Measurements from ENCODE around the gene SMARCD3. TPM values are rescaled to one million over a fixed set of nuclear protein-coding genes. Genes with fewer than 3 reads are reported as not detected.

The SMARCD3 gene
- total RNA-seq, 2 donors from 2014 or later = 40.0 to 43.5 TPM

DNA sequence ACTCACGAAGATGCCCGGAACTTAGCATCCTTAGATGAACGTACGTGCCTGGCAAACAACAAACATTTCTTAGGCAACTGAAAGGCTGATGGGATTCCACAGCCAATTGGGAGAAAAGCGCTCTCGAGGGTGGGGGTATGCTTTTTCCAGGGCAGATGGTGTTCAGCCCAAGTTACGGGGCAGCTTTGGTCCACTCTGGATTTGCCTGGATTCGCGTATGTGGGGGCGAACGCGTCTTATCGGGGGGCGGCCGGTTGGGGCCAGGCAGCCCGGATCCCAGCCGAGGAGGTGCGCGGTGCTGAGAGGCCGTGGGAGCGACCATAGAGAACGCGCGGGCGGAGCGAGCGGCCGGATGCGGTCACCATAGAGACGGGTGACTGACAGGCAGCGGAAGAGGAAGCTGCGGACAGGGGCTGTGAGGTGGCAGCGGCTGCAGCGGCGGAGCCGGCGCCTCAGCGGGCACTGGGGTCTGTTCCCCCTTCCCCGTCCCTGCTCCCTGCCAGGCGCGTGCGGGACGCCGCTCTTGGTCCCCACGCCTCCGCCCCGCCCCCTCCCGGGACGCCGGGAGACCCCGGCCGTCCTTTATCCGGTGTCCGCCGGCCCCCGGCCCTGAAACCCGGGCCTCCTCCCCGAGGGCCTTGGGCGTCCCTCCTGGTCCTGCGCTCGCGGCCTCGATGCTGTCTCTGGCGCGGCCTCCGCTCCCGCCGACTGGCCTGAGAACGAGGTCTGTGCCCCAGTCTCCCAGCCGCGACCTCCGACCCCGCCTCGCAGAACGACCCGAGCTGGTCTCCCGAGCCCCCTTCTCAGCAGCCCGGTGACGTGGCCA lies 16.2 kb downstream of the SMARCD3 start, which contains the start of gene CHPF2:
TSS of gene CHPF2 (plus strand) at position 393 of the 826 bp plus-strand sequence. CDS start 1,529 bp downstream, outside the sequence.
- Histone ChIP-seq H3K4me3 (ENCODE audit: low read length) (peak within 1 kb of the TSS; percentile 95), H3K27me3 (ENCODE audit: control insufficient read depth, insufficient read depth, low read length, poor library complexity, severe bottlenecking) (no peaks in the 10 kb centered on the region), H3K4me1 (ENCODE audit: control insufficient read depth, insufficient read depth, low read length) (peaks cover 14% of the 10 kb centered on the region), H3K27ac (ENCODE audit: low read depth, low read length) (peak within 1 kb of the TSS; percentile 16), H3K36me3 (ENCODE audit: control insufficient read depth, insufficient read depth, low read length) (peaks cover 21% of the 10 kb centered on the region), H3K9ac (ENCODE audit: extremely low read depth, low read length, poor library complexity, severe bottlenecking) (peak within 1 kb of the TSS; percentile 86), H3K9me3 (ENCODE audit: control insufficient read depth, low read length) (no peaks in the 10 kb centered on the region)
- WGBS, 2 experiments (ENCODE audit: insufficient coverage in 1 of 2, insufficient read length in 1 of 2) = 1% methylated on average over 44 to 79 of the region's 79 CpGs
- TF ChIP-seq, protein P1, sequence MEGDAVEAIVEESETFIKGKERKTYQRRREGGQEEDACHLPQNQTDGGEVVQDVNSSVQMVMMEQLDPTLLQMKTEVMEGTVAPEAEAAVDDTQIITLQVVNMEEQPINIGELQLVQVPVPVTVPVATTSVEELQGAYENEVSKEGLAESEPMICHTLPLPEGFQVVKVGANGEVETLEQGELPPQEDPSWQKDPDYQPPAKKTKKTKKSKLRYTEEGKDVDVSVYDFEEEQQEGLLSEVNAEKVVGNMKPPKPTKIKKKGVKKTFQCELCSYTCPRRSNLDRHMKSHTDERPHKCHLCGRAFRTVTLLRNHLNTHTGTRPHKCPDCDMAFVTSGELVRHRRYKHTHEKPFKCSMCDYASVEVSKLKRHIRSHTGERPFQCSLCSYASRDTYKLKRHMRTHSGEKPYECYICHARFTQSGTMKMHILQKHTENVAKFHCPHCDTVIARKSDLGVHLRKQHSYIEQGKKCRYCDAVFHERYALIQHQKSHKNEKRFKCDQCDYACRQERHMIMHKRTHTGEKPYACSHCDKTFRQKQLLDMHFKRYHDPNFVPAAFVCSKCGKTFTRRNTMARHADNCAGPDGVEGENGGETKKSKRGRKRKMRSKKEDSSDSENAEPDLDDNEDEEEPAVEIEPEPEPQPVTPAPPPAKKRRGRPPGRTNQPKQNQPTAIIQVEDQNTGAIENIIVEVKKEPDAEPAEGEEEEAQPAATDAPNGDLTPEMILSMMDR (conservative IDR thresholded peaks at IDR 0.05) = no peak
- Mint-ChIP-seq H3K4me3 (peak within 1 kb of the TSS; percentile 94), H3K27ac (peak within 1 kb of the TSS; percentile 96), H3K27me3 (ENCODE audit: insufficient read depth) (no peaks in the 10 kb centered on the region), H3K36me3 (ENCODE audit: low read depth) (peaks cover 19% of the 10 kb centered on the region), H3K4me1 (peaks cover 27% of the 10 kb centered on the region), H3K9me3 (no peaks in the 10 kb centered on the region)
- peak; percentile 94 for DNase-seq

DNA sequence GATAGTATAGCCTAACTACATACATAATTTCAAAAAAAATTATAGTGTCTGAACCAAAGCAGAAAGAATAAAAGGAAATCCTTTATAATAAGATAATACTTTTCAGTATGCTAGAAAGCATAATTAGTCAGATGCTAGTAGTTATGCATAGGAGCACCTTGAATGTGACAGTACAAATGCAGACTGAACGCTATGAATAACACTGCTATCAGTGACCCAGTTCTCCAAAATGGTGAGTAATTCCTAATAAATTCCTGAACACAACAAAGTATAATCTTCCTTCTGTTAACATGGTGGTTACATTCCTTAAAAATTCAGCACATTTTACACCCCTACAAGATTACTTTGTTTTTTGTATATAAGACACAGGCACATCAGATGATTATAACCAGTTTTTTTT lies 17.4 kb downstream of the SMARCD3 start:
- H3K27me3 ChIP-seq (ENCODE audit: control insufficient read depth, insufficient read depth, low read length, poor library complexity, severe bottlenecking) = no peaks in the 10 kb centered on the region
- H3K4me3 ChIP-seq (ENCODE audit: low read length) = no peak overlapping the region
- H3K4me1 Mint-ChIP-seq = peaks cover 34% of the 10 kb centered on the region
- no peaks in the 10 kb centered on the region for H3K9me3 Mint-ChIP-seq
- peaks cover 9% of the 10 kb centered on the region for H3K36me3 Mint-ChIP-seq (ENCODE audit: low read depth)
- no peak overlapping the region for H3K4me3 Mint-ChIP-seq
- DNase-seq = no peak
- H3K27ac ChIP-seq (ENCODE audit: low read depth, low read length) = no peak overlapping the region
- no peaks in the 10 kb centered on the region for H3K9me3 ChIP-seq (ENCODE audit: control insufficient read depth, low read length)
- TF ChIP-seq, protein P1 (conservative IDR thresholded peaks at IDR 0.05) = no peak
- H3K4me1 ChIP-seq (ENCODE audit: control insufficient read depth, insufficient read depth, low read length) = peaks cover 14% of the 10 kb centered on the region
- no peak overlapping the region for H3K27ac Mint-ChIP-seq
- H3K27me3 Mint-ChIP-seq (ENCODE audit: insufficient read depth) = no peaks in the 10 kb centered on the region
- H3K9ac ChIP-seq (ENCODE audit: extremely low read depth, low read length, poor library complexity, severe bottlenecking) = no peak overlapping the region
- WGBS, 2 experiments (ENCODE audit: insufficient coverage in 1 of 2, insufficient read length in 1 of 2) = 89 to 100% methylated on average over 1 of the region's 1 CpG
- peaks cover 13% of the 10 kb centered on the region for H3K36me3 ChIP-seq (ENCODE audit: control insufficient read depth, insufficient read depth, low read length)

DNA sequence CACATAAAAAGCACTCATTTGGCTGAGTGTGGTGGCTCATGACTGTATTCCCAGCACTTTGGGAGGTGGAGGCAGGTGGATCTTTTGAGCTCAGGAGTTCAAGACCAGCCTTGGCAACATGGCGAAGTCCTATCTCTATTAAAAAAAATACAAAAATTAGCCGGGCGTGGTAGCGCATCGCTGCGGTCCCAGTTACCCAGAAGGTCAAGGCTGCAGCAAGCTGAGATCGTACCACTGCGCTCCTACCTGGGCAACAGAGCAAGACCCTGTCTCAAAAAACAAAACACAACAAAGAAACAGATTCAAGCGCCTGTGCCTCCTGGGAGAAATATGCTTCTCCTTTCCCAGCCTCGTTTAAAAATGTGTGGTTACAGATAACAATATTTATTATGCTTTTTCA lies 19.2 kb downstream of the SMARCD3 start:
- no peaks in the 10 kb centered on the region for H3K9me3 Mint-ChIP-seq
- Histone ChIP-seq H3K4me3 (ENCODE audit: low read length) (no peak overlapping the region), H3K36me3 (ENCODE audit: control insufficient read depth, insufficient read depth, low read length) (peaks cover 14% of the 10 kb centered on the region), H3K27me3 (ENCODE audit: control insufficient read depth, insufficient read depth, low read length, poor library complexity, severe bottlenecking) (no peaks in the 10 kb centered on the region), H3K9ac (ENCODE audit: extremely low read depth, low read length, poor library complexity, severe bottlenecking) (no peak overlapping the region), H3K4me1 (ENCODE audit: control insufficient read depth, insufficient read depth, low read length) (peaks cover 16% of the 10 kb centered on the region), H3K27ac (ENCODE audit: low read depth, low read length) (no peak overlapping the region), H3K9me3 (ENCODE audit: control insufficient read depth, low read length) (no peaks in the 10 kb centered on the region)
- TF ChIP-seq, protein P1 (conservative IDR thresholded peaks at IDR 0.05) = no peak
- WGBS, 2 experiments (ENCODE audit: insufficient coverage in 1 of 2, insufficient read length in 1 of 2) = 93 to 94% methylated on average over 7 to 9 of the region's 10 CpGs
- H3K27me3 Mint-ChIP-seq (ENCODE audit: insufficient read depth) = no peaks in the 10 kb centered on the region
- peaks cover 41% of the 10 kb centered on the region for H3K4me1 Mint-ChIP-seq
- no peak for DNase-seq
- H3K36me3 Mint-ChIP-seq (ENCODE audit: low read depth) = peaks cover 13% of the 10 kb centered on the region
- H3K27ac Mint-ChIP-seq = no peak overlapping the region
- no peak overlapping the region for H3K4me3 Mint-ChIP-seq

All from endodermal cell (in vitro differentiated cells).